GM18868 (cell line): ENCODE data around the gene NPSR1.
"Not testable (repeated sequence)": the region's sequence is repeated elsewhere in the genome, so short reads cannot be mapped to it uniquely, and the experiment has no call there.

Experiments used
- ATAC-seq: cut with Tn5 transposase; IDR thresholded peaks from one replicate; pipeline ENCODE4 v1.9.1; 2021; ENCODE audit warnings: mild to moderate bottlenecking, moderate library complexity; ENCODE audit not compliant: unreplicated experiment

NPSR1 gene

GRCh38 chr7:34832020-34832419, 174.0 kb downstream of the NPSR1 start:
- no peak for ATAC-seq

- ATAC-seq, result no peak
Observed at GRCh38 chr7:34835901-34836600, 178.0 kb downstream of the NPSR1 start.

GRCh38 chr7:34837316-34837715, 179.3 kb downstream of the NPSR1 start:
- no peak for ATAC-seq

- ATAC-seq, result no peak
Observed at GRCh38 chr7:34837801-34838201, 179.8 kb downstream of the NPSR1 start.

- ATAC-seq, result no peak
Observed at GRCh38 chr7:34838329-34838728, 180.3 kb downstream of the NPSR1 start.

GRCh38 chr7:34839645-34840044, 181.6 kb downstream of the NPSR1 start:
- no peak for ATAC-seq

GRCh38 chr7:34840176-34840785, 182.3 kb downstream of the NPSR1 start:
- no peak for ATAC-seq

- no peak for ATAC-seq
Observed at GRCh38 chr7:34841326-34841725, 183.3 kb downstream of the NPSR1 start.

GRCh38 chr7:34842782-34843181, 184.8 kb downstream of the NPSR1 start:
- no peak for ATAC-seq

- no peak for ATAC-seq
Observed at GRCh38 chr7:34844406-34844805, 186.4 kb downstream of the NPSR1 start.

- no peak for ATAC-seq
Observed at GRCh38 chr7:34844936-34845665, 187.1 kb downstream of the NPSR1 start.

GRCh38 chr7:34845666-34846361, 187.8 kb downstream of the NPSR1 start:
- ATAC-seq, result no peak

GRCh38 chr7:34846976-34847375, 189.0 kb downstream of the NPSR1 start:
- no peak for ATAC-seq

GRCh38 chr7:34848670-34849069, 190.7 kb downstream of the NPSR1 start:
- ATAC-seq, result no peak

- no peak for ATAC-seq
Observed at GRCh38 chr7:34849163-34849960, 191.3 kb downstream of the NPSR1 start.

GRCh38 chr7:34849986-34850385, 192.0 kb downstream of the NPSR1 start:
- no peak for ATAC-seq

- no peak for ATAC-seq
Observed at GRCh38 chr7:34850681-34851080, 192.7 kb downstream of the NPSR1 start.

GRCh38 chr7:34851431-34851830, 193.4 kb downstream of the NPSR1 start:
- ATAC-seq, result no peak

- not testable (repeated sequence) for ATAC-seq
Observed at GRCh38 chr7:34858444-34858843, 200.4 kb downstream of the NPSR1 start.

- not testable (repeated sequence) for ATAC-seq
Observed at GRCh38 chr7:34859281-34859680, 201.3 kb downstream of the NPSR1 start.

- not testable (repeated sequence) for ATAC-seq
Observed at GRCh38 chr7:34866222-34866621, 208.2 kb downstream of the NPSR1 start.
